ENCODE measurements around the gene SSH3.

DNA sequence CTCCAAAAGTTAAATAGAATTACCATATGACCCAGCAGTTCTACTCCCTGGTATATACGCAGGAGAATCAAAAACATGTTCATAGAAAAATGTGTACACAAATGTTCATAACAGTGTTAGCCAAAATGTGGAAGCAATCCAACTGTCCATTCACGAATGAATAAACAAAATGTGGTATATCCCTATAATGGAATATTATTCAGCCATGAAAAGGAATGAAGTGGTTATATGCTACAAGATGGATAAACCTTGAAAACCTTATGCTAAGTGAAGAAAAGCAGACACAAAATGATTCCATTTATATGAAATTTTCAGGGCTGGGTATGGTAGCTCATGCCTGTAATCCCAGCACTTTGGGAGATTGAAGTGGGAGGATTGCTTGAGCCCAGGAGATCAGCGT lies 33.9 kb downstream of the SSH3 start:
- TF ChIP-seq POLR2AphosphoS5 (IDR thresholded peaks at IDR 0.05) (no peak), EP300 (IDR thresholded peaks at IDR 0.05) (no peak)

Measured in upper lobe of left lung (tissue), 4 donors.